GM10266 (cell line): ENCODE results near the gene CELF4.

Experiments used
- DNase-seq: peaks from one replicate; pipeline ENCODE4 v3.0.0; 2012; ENCODE audit errors: extremely low spot score
- CTCF ChIP-seq: IDR thresholded peaks from 2 replicates; pipeline ENCODE4 v1.5.1; 2012; ENCODE audit warnings: mild to moderate bottlenecking, low read depth; ENCODE audit not compliant: control insufficient read depth, insufficient read depth; ENCODE audit errors: missing control alignments

The CELF4 gene

DNA sequence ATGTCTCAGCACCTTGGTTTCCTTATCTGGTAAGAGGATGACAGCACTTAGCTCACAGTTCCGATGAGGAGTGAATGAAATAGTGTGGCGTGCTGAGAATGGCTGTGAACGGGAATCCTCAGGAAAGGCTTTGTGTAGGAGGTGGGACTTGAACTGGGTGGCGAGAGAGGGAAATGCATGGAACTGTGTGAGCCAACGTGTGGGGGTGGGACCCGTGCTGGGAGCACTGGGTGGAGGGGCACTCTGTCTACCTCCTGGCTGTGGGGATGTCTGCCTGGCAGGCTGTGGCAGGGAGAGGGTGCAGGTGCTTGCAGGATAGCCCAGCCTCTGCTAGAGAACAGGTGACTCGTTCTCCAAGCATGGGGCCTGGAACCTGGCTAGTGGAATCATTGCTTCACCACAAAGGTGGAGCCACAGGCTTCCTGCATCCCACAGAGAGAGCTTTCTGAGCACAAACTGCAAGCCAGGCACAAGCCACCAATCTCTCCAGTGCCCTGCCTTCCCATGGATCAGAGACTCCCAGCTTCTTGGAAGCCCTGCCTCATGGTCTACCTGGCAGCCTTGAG, 145.2 kb downstream of the CELF4 start:
- DNase-seq = no peak
- TF ChIP-seq CTCF = no peak

GRCh38 chr18:37419866-37420265, 145.7 kb downstream of the CELF4 start:
- no peak for DNase-seq
- no peak for TF ChIP-seq CTCF

GRCh38 chr18:37419315-37419714, 146.3 kb downstream of the CELF4 start:
- no peak for TF ChIP-seq CTCF
- DNase-seq = no peak

DNA sequence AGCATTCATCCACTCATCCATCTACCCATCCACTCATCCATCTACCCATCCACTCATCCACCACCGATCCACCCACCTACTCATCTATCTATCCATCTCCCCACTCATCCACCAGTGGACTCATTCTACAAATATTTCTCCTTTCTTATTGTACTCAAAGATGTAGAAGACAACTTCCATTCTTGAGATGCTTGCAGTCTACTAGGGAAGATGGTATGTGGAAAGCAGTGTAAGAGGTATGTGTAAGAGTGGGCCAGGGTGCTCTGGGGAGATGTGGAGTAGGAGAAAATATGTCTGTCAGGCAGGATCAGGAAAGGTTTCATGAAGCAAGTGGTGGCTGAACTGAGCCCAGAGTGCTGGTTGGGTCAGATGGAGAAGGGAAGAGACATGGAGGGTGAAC, 150.8 kb downstream of the CELF4 start:
- TF ChIP-seq CTCF = no peak
- no peak for DNase-seq

DNA sequence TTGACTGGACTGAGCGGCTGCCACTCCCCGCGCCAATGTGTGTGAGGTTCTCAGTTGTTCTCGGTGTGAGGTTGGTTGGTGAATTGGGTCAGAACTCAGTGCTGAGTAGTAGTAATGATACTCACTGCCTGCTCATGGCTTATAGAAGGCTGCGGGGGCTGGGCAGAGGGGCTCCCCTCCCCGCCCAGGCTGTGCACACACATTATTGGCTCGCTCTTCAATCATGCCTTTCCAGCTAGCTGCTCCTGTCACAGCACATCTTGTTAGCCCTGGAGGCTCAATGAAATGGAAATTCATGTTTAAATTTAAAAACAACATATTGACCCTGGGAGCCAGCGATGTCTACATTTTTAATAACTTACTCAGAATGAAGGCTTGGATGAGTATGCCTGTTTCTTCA, 152.8 kb downstream of the CELF4 start:
- TF ChIP-seq CTCF = no peak
- DNase-seq = no peak

DNA sequence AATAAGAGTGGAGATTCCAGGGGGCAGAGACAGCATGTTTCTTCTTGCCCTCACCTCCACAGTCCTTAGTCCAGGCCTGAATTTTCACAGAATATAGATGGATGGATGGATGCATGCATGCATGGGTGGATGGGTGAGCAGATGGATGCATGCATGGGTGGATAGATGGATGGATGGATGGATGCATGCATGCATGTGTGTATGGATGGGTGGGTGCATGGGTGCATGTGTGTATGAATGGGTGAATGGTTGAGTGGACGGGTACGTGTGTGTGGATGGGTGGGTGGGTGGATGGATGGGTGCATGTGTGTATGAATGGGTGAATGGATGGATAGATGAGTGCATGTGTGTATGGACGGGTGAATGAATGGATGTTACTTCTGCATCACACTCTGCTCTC, 153.3 kb downstream of the CELF4 start:
- DNase-seq = no peak
- no peak for TF ChIP-seq CTCF

GRCh38 chr18:37409878-37410277, 155.7 kb downstream of the CELF4 start:
- TF ChIP-seq CTCF = no peak

More at GRCh38 chr18:37409878-37410277, 155.7 kb downstream of the CELF4 start:
- no peak for DNase-seq
